ENCODE results near the gene NBAS. TPM values are rescaled to one million over a fixed set of nuclear protein-coding genes. Genes with fewer than 3 reads are reported as not detected.

The NBAS gene
- total and polyA plus RNA-seq, 7 donors = 19.5 to 52.8 (median 27.0) TPM

DNA sequence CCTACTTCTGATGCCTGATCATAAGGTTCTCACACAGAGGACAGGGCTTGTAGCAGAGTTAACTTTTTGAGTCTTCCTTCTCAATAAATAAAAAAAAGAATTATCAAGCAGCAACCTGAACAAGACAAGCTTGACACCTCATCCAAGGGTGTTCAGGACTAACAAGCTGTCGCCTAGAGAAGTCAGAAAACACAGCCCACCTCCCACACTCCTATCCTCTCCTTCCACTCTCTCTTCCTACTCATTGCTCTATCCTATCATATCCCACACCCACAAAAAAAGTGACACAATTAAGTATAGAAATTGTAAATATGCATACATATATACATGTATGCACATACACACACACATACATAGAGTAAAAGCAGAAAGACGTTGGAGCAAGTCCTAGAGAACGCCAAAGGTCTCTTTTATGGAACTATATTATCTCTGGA lies 5.4 kb downstream of the NBAS start:
- WGBS, 3 donors = 89 to 95% (median 89%) methylated on average over 3 of the region's 3 CpGs
- DNase-seq = no peak
- peaks cover 8 to 55% of the 10 kb centered on the region in 2 donors for H3K36me3 ChIP-seq (ENCODE audit: insufficient read depth in 1 of 2, low read depth in 1 of 2)
- H3K4me3 ChIP-seq = no peak overlapping the region
- TF ChIP-seq, protein P1, sequence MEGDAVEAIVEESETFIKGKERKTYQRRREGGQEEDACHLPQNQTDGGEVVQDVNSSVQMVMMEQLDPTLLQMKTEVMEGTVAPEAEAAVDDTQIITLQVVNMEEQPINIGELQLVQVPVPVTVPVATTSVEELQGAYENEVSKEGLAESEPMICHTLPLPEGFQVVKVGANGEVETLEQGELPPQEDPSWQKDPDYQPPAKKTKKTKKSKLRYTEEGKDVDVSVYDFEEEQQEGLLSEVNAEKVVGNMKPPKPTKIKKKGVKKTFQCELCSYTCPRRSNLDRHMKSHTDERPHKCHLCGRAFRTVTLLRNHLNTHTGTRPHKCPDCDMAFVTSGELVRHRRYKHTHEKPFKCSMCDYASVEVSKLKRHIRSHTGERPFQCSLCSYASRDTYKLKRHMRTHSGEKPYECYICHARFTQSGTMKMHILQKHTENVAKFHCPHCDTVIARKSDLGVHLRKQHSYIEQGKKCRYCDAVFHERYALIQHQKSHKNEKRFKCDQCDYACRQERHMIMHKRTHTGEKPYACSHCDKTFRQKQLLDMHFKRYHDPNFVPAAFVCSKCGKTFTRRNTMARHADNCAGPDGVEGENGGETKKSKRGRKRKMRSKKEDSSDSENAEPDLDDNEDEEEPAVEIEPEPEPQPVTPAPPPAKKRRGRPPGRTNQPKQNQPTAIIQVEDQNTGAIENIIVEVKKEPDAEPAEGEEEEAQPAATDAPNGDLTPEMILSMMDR (IDR thresholded peaks at IDR 0.05) = no peak
- ATAC-seq = no peak
- H3K9me3 ChIP-seq = no peaks in the 10 kb centered on the region
- no peaks in the 10 kb centered on the region for H3K27me3 ChIP-seq (ENCODE audit: insufficient read depth in 3 of 3, low read length in 2 of 3)
- no peak overlapping the region for H3K27ac ChIP-seq
- intact Hi-C loops (cut with DNase I) = no loop called here
- H3K4me1 ChIP-seq = peaks cover 26% of the 10 kb centered on the region

DNA sequence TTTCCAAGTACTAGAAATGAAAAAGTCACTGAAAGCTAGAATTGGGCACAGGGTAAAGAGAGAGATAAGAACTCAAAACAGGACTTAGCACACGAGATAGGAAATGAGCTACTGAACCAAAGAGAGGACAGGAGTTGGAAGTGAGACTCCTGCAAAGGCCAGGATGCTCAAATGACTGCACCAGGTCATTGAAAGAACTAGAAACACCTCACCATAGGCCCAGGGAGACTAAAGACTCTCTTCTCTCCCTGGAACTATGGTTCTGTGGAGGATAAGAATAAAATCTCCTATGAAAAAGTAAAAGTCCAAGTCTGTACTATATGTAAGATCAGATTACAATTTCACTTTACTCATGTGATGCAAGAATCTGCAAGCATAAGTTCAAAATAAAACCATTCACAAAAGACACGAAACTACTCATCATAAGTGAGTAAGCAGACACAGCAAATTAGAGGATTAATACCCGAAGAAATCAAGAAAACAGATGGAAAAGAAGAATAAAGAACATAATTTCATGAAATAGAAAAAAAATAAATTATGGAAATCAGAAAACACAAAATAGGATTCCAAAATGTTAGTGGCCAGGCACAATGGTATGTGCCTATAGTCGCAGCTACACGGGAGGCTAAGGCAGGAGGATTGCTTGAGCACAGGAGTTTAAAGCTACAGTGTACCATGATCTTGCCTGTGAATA lies 6.5 kb downstream of the NBAS start:
- no peaks in the 10 kb centered on the region for H3K9me3 ChIP-seq
- peaks cover 8 to 66% of the 10 kb centered on the region in 2 donors for H3K36me3 ChIP-seq (ENCODE audit: insufficient read depth in 1 of 2, low read depth in 1 of 2)
- intact Hi-C loops (cut with DNase I) = no loop called here
- no peaks in the 10 kb centered on the region for H3K27me3 ChIP-seq (ENCODE audit: insufficient read depth in 3 of 3, low read length in 2 of 3)
- DNase-seq = no peak
- peaks cover 20% of the 10 kb centered on the region for H3K4me1 ChIP-seq
- TF ChIP-seq, protein P1 (IDR thresholded peaks at IDR 0.05) = no peak
- H3K4me3 ChIP-seq = no peak overlapping the region
- ATAC-seq = no peak
- 84 to 93% (median 85%) methylated on average over 5 of the region's 5 CpGs for WGBS, 3 donors
- no peak overlapping the region for H3K27ac ChIP-seq

DNA sequence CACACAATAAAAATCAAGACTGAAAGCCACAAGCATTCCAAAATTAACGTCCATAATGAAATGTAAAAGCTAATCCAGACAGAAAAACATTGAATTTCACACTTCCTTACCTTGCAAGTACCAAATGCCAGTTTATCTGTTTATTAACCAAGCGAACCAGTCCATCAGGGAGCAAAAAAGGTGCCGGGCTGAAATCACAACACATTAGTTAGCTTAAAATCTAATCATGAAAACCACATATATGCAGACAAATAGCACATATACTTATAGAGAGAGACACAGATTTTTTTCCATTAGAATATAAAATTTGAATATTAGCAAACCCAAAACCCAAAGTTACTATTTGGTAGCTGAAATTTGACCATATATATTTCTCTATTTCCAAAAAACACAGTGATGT lies 7.2 kb downstream of the NBAS start:
- H3K36me3 ChIP-seq (ENCODE audit: insufficient read depth in 1 of 2, low read depth in 1 of 2) = peaks cover 8 to 73% of the 10 kb centered on the region in 2 donors
- TF ChIP-seq, protein P1 (IDR thresholded peaks at IDR 0.05) = no peak
- DNase-seq (no peak), ATAC-seq (no peak)
- no peak overlapping the region for H3K27ac ChIP-seq
- intact Hi-C loops (cut with DNase I) = no loop called here
- 88 to 91% (median 88%) methylated on average over 3 of the region's 3 CpGs for WGBS, 3 donors
- no peaks in the 10 kb centered on the region for H3K9me3 ChIP-seq
- no peaks in the 10 kb centered on the region for H3K27me3 ChIP-seq (ENCODE audit: insufficient read depth in 3 of 3, low read length in 2 of 3)
- peaks cover 14% of the 10 kb centered on the region for H3K4me1 ChIP-seq
- no peak overlapping the region for H3K4me3 ChIP-seq

DNA sequence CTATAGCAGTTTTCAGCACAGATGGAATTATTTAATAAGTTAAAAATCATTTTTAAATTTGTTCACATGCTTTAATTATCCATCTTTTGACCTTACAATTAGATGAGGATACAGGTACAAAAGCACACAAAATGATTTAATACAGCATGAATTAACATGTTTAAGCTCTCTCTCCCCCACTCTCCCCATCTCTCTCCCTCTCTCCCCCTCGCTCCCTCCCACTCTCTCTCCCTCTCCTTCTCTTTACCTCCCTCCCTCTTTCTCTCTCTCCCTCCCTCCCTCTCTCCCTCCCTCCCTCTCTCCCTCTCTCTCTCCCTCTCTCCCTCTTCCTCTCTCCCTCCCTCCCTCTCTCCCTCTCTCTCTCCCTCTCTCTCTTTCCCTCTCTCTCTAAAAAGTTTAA lies 7.6 kb downstream of the NBAS start:
- Histone ChIP-seq H3K36me3 (ENCODE audit: insufficient read depth in 1 of 2, low read depth in 1 of 2) (peaks cover 8 to 77% of the 10 kb centered on the region in 2 donors), H3K4me3 (no peak overlapping the region), H3K4me1 (peaks cover 9% of the 10 kb centered on the region), H3K27me3 (ENCODE audit: insufficient read depth in 3 of 3, low read length in 2 of 3) (no peaks in the 10 kb centered on the region), H3K9me3 (no peaks in the 10 kb centered on the region), H3K27ac (no peak overlapping the region)
- no peak for DNase-seq
- no peak for ATAC-seq
- TF ChIP-seq, protein P1 (IDR thresholded peaks at IDR 0.05) = no peak
- intact Hi-C loops (cut with DNase I) = no loop called here
- 88 to 92% (median 92%) methylated on average over 1 of the region's 1 CpG for WGBS, 3 donors

DNA sequence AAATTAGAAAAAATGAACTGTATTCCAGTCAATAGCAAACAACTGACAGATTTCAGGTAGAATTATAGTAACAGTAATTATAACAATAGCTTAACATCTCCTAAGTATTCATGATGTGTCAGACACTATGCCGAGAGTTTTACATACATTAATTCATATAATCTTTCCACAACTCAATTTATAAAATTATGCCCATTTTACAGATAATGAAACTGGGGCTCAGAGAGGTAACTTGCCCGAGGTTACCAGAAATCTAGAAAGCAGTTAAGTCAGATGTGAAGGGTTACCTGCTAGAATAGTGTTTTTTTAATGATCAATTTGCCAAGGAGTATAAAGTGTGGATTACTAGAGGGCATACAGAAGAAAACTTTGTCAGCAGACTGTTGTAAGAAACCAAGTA lies 12.2 kb downstream of the NBAS start:
- no peak overlapping the region for H3K4me3 ChIP-seq
- peaks cover 2 to 59% of the 10 kb centered on the region in 2 donors for H3K36me3 ChIP-seq (ENCODE audit: insufficient read depth in 1 of 2, low read depth in 1 of 2)
- H3K4me1 ChIP-seq = no peaks in the 10 kb centered on the region
- ATAC-seq = no peak
- no peak for DNase-seq
- intact Hi-C loops (cut with DNase I) = no loop called here
- H3K27ac ChIP-seq = no peak overlapping the region
- WGBS, 3 donors = 92 to 99% (median 92%) methylated on average over 2 of the region's 2 CpGs
- no peaks in the 10 kb centered on the region for H3K9me3 ChIP-seq
- no peaks in the 10 kb centered on the region for H3K27me3 ChIP-seq (ENCODE audit: insufficient read depth in 3 of 3, low read length in 2 of 3)
- TF ChIP-seq, protein P1 (IDR thresholded peaks at IDR 0.05) = no peak

All from psoas muscle (tissue), 8 donors.